RWPE2 (cell line): ENCODE results near the gene EFNA5.

Source experiments
- ATAC-seq: fragments of 200-7000 bp; cut with Tn5 transposase; 3 replicates; pipeline ENCODE4 v1.9.1; 2021; ENCODE audit warnings: low read depth
- DNase-seq: peaks from one replicate; pipeline ENCODE4 v3.0.0-alpha.2; 2020; ENCODE audit warnings: low spot score
- H3K27ac ChIP-seq: fragments of 450-650 bp; 2 replicates; pipeline ENCODE4 v1.5.1; 2017; ENCODE audit warnings: mild to moderate bottlenecking; ENCODE audit not compliant: poor library complexity, severe bottlenecking
- H3K27me3 ChIP-seq: fragments of 250-450 bp; sonication (Bioruptor Pico); 2 replicates; pipeline ENCODE4 v1.5.1; 2021; ENCODE audit warnings: mild to moderate bottlenecking, moderate library complexity; ENCODE audit not compliant: insufficient read depth, poor library complexity, severe bottlenecking
- H3K36me3 ChIP-seq: fragments of 250-450 bp; sonication (Bioruptor Pico); 2 replicates; pipeline ENCODE4 v1.5.1; 2020; ENCODE audit warnings: low read depth, mild to moderate bottlenecking, moderate library complexity
- H3K4me1 ChIP-seq: fragments of 250-450 bp; sonication (Bioruptor Pico); 2 replicates; pipeline ENCODE4 v1.5.1; 2021; ENCODE audit warnings: mild to moderate bottlenecking, moderate library complexity; ENCODE audit not compliant: insufficient read depth, poor library complexity, severe bottlenecking
- H3K4me3 ChIP-seq: fragments of 250-450 bp; sonication (Bioruptor Pico); 2 replicates; pipeline ENCODE4 v1.5.1; 2021; ENCODE audit warnings: mild to moderate bottlenecking, moderate library complexity; ENCODE audit not compliant: severe bottlenecking
- H3K9me3 ChIP-seq: fragments of 250-450 bp; sonication (Bioruptor Pico); 2 replicates; pipeline ENCODE4 v1.5.1; 2021; ENCODE audit warnings: mild to moderate bottlenecking, moderate library complexity; ENCODE audit not compliant: severe bottlenecking
- CTCF ChIP-seq: fragments of 450-650 bp; IDR thresholded peaks from one replicate; pipeline ENCODE4 v1.5.1; 2017; ENCODE audit warnings: mild to moderate bottlenecking, moderate library complexity; ENCODE audit not compliant: poor library complexity, severe bottlenecking

Gene EFNA5

GRCh38 chr5:107619781-107620180 is 51.0 kb downstream of the EFNA5 start:
- H3K9me3 ChIP-seq, result no peaks in the 10 kb centered on the region
- ATAC-seq (no peak), DNase-seq (no peak)
- no peak overlapping the region for H3K4me3 ChIP-seq
- H3K27ac ChIP-seq, result no peak overlapping the region
- TF ChIP-seq CTCF, result no peak
- no peaks in the 10 kb centered on the region for H3K36me3 ChIP-seq
- H3K27me3 ChIP-seq, result no peaks in the 10 kb centered on the region
- H3K4me1 ChIP-seq, result peaks cover 9% of the 10 kb centered on the region

- peak; percentile 70; the same call in 2 of the 3 replicates for ATAC-seq
- H3K4me3 ChIP-seq, result no peak overlapping the region
- H3K27me3 ChIP-seq, result no peaks in the 10 kb centered on the region
- no peak for TF ChIP-seq CTCF
- peaks cover 9% of the 10 kb centered on the region for H3K4me1 ChIP-seq
- no peak overlapping the region for H3K27ac ChIP-seq
- H3K36me3 ChIP-seq, result no peaks in the 10 kb centered on the region
- no peak for DNase-seq
- no peaks in the 10 kb centered on the region for H3K9me3 ChIP-seq
Observed at GRCh38 chr5:107618242-107618641, 52.5 kb downstream of the EFNA5 start.

GRCh38 chr5:107617052-107617451 is 53.7 kb downstream of the EFNA5 start:
- H3K9me3 ChIP-seq, result no peaks in the 10 kb centered on the region
- peaks cover 9% of the 10 kb centered on the region for H3K4me1 ChIP-seq
- ATAC-seq (no peak), DNase-seq (no peak)
- no peak overlapping the region for H3K4me3 ChIP-seq
- TF ChIP-seq CTCF, result no peak
- H3K36me3 ChIP-seq, result no peaks in the 10 kb centered on the region
- H3K27ac ChIP-seq, result no peak overlapping the region
- H3K27me3 ChIP-seq, result no peaks in the 10 kb centered on the region

- Histone ChIP-seq H3K36me3 (no peaks in the 10 kb centered on the region), H3K9me3 (no peaks in the 10 kb centered on the region), H3K27me3 (no peaks in the 10 kb centered on the region), H3K4me3 (no peak overlapping the region), H3K27ac (no peak overlapping the region), H3K4me1 (peaks cover 9% of the 10 kb centered on the region)
- TF ChIP-seq CTCF, result no peak
- no peak for ATAC-seq
- DNase-seq, result no peak
Observed at GRCh38 chr5:107616213-107616612, 54.5 kb downstream of the EFNA5 start.

GRCh38 chr5:107615299-107615817 is 55.4 kb downstream of the EFNA5 start:
- Histone ChIP-seq H3K27ac (no peak overlapping the region), H3K4me3 (no peak overlapping the region), H3K9me3 (no peaks in the 10 kb centered on the region), H3K4me1 (peaks cover 6% of the 10 kb centered on the region), H3K36me3 (no peaks in the 10 kb centered on the region), H3K27me3 (no peaks in the 10 kb centered on the region)
- TF ChIP-seq CTCF, result no peak
- ATAC-seq (no peak), DNase-seq (no peak)
